Embryonic facial prominence (tissue), 1 donor: ENCODE measurements around the gene TTC23L.
A peak's percentile ranks its signal among the peaks of the same experiment; 100 is the strongest.
"Not testable (repeated sequence)": the region's sequence is repeated elsewhere in the genome, so short reads cannot be mapped to it uniquely, and the experiment has no call there.

Source experiments
- DNase-seq: peaks from one replicate; pipeline ENCODE4 v3.0.0-alpha.2; 2016; ENCODE audit errors: extremely low spot score

Gene TTC23L

DNA sequence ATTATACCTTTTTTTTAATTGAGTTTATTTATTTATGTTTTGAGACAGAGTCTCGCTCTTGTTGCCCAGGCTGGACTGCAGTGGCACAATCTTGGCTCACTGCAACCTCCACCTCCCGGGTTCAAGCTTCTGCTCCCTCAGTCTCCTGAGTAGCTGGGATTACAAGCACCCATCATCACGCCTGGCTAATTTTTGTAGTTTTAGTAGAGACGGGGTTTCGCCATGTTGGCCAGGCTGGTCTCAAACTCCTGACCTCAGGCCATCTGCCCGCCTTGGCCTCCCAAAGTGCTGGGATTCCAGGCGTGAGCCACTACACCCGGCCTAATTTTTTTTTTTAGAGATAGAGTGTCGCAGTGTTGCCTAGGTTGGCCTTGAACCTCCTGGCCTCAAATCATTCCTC, 84.3 kb downstream of the TTC23L start:
- not testable (repeated sequence) for DNase-seq

DNA sequence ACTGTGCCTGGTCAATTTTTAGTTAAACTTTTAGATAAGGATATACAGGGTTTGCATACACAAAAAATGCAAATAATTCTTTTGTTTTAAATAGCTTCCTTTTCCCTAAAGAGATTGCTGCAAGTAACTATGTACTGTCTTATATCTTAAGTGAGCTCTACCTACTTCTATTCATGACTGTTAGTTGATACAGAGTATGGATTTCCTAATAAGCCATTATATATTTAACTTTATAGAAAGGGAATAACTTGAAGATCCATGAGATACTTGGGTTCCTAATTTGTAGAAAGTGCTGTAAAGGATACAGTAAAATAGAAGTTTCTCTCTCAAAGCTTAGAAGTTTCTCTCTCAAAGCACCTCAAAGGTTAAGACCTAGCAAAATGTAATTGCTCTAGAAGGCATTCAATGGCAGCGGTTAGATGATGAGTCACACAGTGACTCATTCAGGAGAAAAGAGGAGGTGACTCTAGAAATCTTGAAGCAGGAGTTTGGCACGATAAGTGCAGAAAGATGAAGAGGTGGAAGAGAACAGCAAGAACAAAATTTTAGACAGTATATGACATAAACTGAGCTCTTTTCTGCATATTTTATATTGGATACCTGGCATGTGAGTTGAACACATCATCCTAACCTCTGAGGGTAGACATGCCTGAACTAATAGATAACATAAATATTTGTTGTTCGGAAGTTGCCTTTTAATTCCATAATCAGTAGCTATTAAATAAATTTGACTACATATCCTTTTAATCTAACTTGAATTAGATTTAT, 84.9 kb downstream of the TTC23L start:
- no peak for DNase-seq

DNA sequence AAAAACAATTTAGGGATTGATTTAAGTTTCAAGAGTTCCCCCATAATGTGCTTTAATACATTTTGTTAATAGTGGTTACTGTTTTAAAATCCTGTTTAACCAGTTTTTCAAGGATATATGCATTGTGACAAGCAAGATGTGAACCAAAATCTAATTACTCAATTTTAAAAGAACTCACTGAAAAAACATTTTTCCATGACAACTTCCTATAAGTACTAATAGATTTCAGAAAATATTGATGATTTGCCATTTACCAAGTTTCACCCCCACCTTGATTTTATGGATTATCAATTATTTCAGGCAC, 85.5 kb downstream of the TTC23L start:
- DNase-seq, result no peak

DNA sequence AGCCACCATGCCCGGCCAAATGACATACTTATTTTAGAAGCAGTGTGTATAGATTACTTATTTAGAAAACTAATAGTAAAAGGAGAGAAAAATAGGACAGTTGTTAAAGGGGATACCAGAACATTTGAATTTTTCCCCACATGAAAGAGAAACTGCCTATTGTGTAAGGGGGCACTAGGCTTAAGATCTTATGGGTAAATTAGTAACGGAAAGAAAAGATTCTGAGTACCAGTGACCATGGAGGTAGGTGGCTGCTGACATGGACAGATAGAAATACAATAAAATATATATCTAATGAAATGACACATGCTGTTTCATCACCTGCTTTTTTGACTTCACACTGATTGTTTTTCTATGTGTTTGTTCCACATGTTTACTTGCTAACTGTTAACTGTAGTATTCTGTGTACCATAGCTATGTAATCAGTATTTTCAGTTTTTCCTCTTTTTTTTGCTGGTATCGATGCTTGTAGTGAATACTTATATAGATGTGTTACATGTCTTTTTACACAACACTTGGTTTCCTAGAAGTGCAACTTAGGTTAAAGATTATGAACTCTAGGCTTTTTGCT, 87.4 kb downstream of the TTC23L start:
- no peak for DNase-seq

DNA sequence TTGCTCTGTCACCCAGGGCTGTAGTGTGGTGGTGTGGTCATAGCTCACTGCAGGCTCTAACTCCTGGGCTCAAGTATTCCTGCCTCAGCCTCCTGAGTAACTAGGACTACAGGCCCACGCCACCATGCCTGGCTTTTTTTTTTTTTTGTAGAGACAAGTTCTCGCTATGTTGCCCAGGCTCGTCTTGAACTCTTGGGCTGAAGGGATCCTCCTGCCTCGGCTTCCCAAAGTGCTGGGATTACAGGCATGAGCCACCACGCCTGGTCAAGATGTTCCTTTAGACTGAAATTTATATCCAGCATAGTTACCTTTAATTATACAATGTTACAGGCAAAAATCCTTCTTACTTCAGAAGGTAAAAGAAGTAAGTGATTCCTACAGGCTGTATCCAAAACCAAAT, 88.8 kb downstream of the TTC23L start:
- DNase-seq, result no peak

DNA sequence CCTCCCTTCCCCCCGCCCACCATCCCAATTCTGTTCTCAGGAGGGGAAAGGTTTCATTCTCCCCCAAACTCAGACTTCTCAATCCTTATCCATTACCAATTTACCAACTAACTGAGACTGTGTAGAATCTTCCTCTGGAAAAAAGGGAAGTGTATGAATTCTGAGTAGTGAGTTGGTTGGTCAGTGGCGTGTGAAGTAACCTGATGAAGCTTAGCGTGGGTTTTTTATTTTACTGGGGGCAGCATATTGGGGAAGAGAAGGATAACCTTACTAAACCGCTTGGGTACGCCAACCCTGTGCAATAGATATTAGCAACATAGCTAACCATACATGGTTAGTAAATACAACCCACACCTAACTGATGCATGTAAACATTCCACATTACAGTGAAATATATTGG, 89.3 kb downstream of the TTC23L start:
- DNase-seq, result no peak

DNA sequence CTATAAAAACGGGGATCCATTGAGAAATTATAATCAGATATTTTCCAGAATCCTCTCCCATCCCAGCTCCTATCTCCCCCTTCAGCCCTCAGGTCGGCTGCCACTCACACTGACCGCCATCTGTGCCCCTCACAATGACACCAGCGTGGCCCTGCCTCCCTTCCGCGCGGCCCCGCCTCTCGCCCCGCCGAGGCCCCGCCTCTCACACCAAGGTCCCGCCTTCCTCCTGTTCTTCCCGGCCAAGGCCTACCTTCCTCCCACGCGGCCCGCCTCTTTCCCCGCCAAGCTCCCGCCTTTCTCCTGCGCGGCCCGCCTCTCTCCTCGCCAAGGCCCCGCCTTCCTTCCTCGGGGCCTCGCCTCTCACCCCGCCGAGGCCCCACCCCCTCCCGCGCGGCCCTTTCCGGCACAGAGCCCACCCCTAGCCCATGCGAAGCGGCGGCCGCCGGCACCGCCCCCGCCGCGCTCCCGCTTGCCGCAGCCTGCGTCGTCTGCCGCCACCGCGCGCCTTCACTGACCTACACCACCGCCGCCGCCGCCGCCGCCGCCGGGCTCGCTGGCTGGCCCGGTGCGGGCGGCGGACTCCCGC, 90.3 kb downstream of the TTC23L start, which contains the start of gene DNAJC21:
Gene DNAJC21 (plus strand): TSS at position 426 of the 586 bp plus-strand sequence. CDS start 261 bp downstream, outside the sequence.
- DNase-seq, result peak; percentile 97

DNA sequence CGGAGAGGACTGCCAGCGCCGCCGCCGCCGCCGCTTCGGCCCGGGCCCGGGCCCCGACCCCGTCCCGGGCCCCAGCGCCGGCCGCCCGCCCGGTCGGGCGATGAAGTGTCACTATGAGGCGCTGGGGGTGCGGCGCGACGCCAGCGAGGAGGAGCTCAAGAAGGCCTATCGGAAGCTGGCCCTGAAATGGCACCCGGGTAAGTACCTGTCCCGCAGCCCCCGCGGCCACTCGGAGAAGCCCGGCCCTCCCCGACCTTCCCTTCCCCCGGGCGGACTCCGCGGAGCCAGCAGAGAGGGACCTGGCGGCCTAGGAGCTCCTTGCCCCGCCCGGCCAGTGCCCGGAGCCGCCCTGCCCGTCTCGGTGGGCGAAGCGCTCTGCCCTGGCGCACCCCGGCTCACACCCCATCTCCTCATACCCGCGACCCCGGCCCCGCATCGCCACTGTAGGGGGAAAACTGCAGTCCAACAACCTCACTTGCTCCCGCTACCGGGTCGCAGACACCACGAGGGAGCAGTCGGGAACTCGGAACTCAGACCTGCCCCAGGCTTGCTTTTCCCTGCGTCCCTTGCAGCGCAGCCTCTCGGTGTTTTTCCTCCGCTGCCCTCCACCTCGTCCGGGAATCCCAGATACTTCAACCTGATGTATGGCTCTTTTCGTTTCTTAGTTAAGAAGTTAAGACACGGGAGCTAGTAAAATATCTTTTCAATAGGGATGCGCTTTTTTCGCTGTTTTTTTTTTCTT, 90.9 kb downstream of the TTC23L start:
- peak; percentile 27 for DNase-seq

DNA sequence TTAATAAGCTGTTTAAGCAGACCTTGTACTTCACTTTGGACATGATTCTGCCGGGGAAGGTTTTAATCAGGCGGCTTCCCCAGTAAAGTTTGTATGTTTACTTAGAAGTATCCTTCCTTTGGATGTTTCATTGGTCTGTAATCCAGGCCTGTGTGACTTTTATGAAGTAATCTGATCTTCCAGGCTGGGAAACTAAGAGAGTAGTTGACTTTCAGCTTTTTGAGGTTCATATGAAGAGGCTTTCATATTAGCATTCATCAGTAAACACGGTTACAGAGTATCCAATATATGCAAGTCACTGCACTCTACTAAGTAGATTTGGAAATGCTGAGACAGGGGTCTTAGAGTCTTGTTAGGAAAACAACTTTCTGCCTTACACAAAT, 91.5 kb downstream of the TTC23L start:
- DNase-seq, result peak; percentile 26

DNA sequence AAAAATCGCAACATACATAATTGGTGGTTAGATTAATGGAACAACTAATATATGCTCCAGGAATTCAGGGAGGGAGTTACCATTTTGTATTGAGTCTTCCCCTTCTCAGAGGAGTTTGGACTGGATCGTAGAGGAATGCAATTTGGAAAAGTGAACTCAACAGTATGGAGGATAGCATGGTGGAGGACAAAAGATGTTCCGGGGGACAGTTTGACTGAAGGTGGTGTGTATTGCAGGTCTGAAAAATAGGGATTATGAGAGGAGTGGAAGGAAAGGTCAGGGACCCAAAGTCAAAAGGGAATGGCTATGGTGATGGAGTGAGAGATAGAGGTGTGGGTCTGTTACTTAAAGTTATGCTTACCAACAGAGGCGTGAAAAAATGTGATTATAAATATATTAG, 91.9 kb downstream of the TTC23L start:
- no peak for DNase-seq

DNA sequence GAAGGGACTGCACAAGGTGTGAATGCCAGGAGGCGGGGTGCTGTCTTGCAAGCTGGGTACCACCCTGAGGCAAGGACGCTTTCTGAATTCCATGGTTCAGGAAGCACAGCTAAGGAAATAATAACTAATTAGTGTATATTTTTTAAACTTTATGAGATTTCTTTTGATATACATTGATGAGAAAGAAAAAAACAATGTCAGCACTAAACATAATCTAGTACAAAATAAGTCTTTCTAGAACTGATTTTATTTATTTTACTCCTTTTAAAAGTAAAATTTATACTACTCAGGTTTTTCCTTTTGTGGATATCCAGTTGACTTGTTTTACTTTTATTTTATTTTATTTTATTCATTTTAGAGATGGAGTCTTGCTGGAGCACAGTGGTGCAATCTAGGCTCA, 94.0 kb downstream of the TTC23L start:
- no peak for DNase-seq

DNA sequence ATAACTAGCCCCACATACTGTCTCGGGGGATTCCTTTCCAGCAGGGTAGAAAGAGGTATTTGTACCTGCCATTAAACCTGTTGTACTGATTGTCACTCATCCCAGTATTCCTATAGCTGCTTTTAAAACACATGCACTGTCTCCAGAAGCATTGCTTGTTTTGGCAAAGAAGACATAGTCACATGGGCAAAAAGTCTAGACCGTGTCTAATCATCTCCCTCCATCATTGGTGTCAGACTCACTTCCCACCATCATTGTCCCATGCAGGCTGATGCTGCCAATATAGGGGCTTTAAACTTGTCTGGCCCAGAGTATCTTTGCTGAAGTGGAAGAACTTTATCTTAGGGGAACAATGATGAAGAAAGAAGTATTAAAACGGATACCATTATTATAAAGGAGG, 103.0 kb downstream of the TTC23L start:
- DNase-seq, result no peak

DNA sequence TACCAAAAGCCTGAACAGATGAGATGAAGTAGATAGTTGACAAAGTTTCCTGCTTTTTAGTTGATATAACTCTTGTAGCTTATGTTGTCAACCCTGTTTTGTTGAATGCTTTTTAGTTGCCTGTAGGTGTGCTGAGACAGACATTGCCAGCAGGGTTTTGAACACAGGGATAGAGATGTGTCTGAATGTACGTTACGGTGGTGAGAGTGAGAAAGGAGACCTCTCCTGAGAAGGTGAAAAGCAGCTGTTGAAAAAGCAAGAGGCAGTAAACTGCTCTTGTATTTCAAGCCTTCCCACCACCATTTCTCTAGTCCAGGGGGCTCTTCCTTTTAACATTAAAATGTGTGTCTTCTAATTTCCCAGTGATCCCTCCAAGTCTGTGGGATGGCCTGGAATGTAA, 105.1 kb downstream of the TTC23L start:
- no peak for DNase-seq

DNA sequence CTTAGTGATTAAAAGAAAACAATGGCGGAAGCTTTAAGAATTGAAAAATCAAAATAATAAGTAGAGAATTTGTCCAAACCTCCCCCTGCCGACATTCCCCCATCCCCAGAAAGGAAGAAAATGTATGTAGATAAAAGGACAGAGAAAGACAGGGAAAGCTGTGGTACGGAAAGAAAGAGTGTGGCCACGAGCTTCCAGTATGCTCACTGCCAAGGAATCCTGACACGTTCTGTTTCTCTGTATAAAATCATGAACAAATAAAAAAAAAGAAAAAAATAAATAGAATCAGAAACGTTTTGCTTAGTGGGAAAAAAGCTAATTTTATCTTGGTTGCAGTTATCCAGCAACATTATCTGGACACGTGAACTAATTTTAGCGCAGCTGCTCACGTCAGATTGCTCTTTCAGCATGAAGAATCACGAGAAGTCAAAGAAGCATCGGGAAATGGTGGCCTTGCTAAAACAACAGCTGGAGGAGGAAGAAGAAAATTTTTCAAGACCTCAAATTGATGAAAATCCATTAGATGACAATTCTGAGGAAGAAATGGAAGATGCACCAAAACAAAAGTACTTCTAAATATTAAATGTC, 105.6 kb downstream of the TTC23L start:
- DNase-seq, result no peak
